Lower lobe of right lung (tissue), 2 donors: Measurements from ENCODE around the gene AUTS2. TPM values are rescaled to one million over a fixed set of nuclear protein-coding genes. Genes with fewer than 3 reads are reported as not detected.

Source experiments
- ATAC-seq, 2 donors: fragments of 200-7000 bp; cut with Tn5 transposase; one replicate each; pipeline ENCODE4 v1.9.1; 2020 to 2022; ENCODE audit warnings: mild to moderate bottlenecking in 2 of 2, moderate library complexity in 2 of 2
- DNase-seq: peaks from one replicate; pipeline ENCODE4 v3.0.0-alpha.2; 2020
- H3K27ac ChIP-seq: fragments of 200-600 bp; one replicate; pipeline ENCODE4 v1.8.0; 2022
- H3K27me3 ChIP-seq: fragments of 200-600 bp; one replicate; pipeline ENCODE4 v1.8.0; 2022; ENCODE audit warnings: low read depth
- H3K36me3 ChIP-seq: fragments of 200-600 bp; one replicate; pipeline ENCODE4 v1.8.0; 2022; ENCODE audit warnings: mild to moderate bottlenecking
- H3K4me1 ChIP-seq: fragments of 200-600 bp; one replicate; pipeline ENCODE4 v1.8.0; 2022
- H3K4me3 ChIP-seq: fragments of 200-600 bp; one replicate; pipeline ENCODE4 v1.8.0; 2022; ENCODE audit warnings: mild to moderate bottlenecking
- H3K9me3 ChIP-seq: fragments of 200-600 bp; one replicate; pipeline ENCODE4 v1.8.0; 2022
- intact Hi-C: fragments of 100-400 bp; cut with DNase I; formaldehyde crosslinking; loops from one replicate; pipeline ENCODE4 v1.11.0; 2022
- total RNA-seq: library from RNA; stranded (reverse); fragmentation: NEBNext Ultra II Directional; extraction: Animal tissue kit (Norgen Biotek cat#: 25700); gene quantifications from one replicate; pipeline ENCODE4 v1.2.1, GENCODE V29; 2021
- TF ChIP-seq, protein P1 (sequence below): fragments of 200-600 bp; IDR thresholded peaks from one replicate; pipeline ENCODE4 v1.8.0; 2022; ENCODE audit warnings: antibody characterized with exemption, mild to moderate bottlenecking
- donor health status: DM: no; HTN: yes; CAD: no; lungs with severe emphysema.

AUTS2 gene
- total RNA-seq, 1 donor from 2014 or later = 45.7 TPM

DNA sequence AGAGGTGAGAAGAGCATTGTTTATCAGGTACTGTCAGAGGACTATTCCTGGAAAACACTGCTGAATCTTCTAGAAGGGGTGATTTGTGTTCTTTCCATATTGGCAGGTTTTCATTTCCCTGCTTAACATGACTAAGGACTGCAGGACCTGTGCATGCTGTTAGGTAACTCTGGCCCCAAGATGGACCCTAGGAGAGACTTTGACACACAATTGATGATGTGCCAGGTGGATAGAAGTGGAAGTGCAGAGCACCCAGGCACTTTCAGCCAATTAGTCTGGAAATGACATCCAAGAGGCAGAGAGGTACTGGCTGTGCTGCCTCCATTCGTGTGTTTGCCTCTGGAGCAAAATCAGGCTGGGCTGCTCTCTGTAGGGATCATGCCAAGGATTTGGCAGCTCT, 1037.4 kb downstream of the AUTS2 start:
- no peaks in the 10 kb centered on the region for H3K36me3 ChIP-seq
- ATAC-seq (no peak), DNase-seq (no peak)
- H3K4me3 ChIP-seq = no peak overlapping the region
- H3K9me3 ChIP-seq = no peaks in the 10 kb centered on the region
- intact Hi-C loops = no loop called here
- H3K27ac ChIP-seq = no peak overlapping the region
- TF ChIP-seq, protein P1, sequence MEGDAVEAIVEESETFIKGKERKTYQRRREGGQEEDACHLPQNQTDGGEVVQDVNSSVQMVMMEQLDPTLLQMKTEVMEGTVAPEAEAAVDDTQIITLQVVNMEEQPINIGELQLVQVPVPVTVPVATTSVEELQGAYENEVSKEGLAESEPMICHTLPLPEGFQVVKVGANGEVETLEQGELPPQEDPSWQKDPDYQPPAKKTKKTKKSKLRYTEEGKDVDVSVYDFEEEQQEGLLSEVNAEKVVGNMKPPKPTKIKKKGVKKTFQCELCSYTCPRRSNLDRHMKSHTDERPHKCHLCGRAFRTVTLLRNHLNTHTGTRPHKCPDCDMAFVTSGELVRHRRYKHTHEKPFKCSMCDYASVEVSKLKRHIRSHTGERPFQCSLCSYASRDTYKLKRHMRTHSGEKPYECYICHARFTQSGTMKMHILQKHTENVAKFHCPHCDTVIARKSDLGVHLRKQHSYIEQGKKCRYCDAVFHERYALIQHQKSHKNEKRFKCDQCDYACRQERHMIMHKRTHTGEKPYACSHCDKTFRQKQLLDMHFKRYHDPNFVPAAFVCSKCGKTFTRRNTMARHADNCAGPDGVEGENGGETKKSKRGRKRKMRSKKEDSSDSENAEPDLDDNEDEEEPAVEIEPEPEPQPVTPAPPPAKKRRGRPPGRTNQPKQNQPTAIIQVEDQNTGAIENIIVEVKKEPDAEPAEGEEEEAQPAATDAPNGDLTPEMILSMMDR = no peak
- no peaks in the 10 kb centered on the region for H3K4me1 ChIP-seq
- H3K27me3 ChIP-seq = no peaks in the 10 kb centered on the region

DNA sequence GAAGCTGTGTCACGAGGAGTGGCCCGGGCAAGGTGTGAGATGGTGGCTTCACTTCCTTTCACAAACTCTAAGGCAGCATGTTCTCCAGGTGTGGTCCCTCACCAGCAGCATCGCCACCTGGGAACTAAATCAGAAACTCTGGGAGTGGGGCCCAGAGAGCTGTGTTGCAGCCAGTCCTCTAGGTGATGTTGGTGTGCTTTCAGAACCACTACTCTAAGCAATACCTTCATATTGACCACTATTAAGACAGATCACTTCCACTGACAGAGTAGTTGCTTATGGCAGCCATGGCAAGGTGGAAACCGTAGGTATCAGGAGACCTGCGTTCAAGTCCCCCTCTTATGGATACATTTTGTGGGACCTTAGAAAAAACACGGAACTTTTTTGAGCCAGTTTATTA, 1037.9 kb downstream of the AUTS2 start:
- H3K36me3 ChIP-seq = no peaks in the 10 kb centered on the region
- ATAC-seq = no peak
- DNase-seq = no peak
- H3K27ac ChIP-seq = no peak overlapping the region
- no peaks in the 10 kb centered on the region for H3K27me3 ChIP-seq
- TF ChIP-seq, protein P1 = no peak
- H3K4me3 ChIP-seq = no peak overlapping the region
- H3K4me1 ChIP-seq = no peaks in the 10 kb centered on the region
- no peaks in the 10 kb centered on the region for H3K9me3 ChIP-seq
- intact Hi-C loops = no loop called here

DNA sequence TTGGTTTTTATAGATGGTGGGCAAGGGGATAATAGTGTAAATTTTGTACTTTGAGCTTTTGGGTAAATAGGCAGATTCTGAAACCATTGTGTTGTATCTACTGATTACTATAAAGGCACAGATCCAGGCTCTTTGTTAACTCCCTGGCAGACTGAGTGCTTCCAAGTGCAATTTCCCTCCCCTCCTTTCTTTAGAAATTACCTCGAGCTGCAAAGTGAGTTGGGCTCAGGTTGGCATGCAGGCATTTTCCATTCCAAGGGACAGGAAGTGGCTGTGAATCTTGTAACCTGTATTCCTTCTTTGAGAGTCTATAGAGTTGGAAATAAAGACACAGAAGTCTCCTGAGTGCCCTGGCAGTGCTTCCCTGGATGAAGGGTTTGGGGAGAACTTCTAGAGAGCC, 1039.5 kb downstream of the AUTS2 start:
- TF ChIP-seq, protein P1 = no peak
- ATAC-seq (no peak), DNase-seq (no peak)
- Histone ChIP-seq H3K27ac (no peak overlapping the region), H3K4me3 (no peak overlapping the region), H3K9me3 (no peaks in the 10 kb centered on the region), H3K36me3 (no peaks in the 10 kb centered on the region), H3K4me1 (no peaks in the 10 kb centered on the region), H3K27me3 (no peaks in the 10 kb centered on the region)
- intact Hi-C loops = no loop called here

DNA sequence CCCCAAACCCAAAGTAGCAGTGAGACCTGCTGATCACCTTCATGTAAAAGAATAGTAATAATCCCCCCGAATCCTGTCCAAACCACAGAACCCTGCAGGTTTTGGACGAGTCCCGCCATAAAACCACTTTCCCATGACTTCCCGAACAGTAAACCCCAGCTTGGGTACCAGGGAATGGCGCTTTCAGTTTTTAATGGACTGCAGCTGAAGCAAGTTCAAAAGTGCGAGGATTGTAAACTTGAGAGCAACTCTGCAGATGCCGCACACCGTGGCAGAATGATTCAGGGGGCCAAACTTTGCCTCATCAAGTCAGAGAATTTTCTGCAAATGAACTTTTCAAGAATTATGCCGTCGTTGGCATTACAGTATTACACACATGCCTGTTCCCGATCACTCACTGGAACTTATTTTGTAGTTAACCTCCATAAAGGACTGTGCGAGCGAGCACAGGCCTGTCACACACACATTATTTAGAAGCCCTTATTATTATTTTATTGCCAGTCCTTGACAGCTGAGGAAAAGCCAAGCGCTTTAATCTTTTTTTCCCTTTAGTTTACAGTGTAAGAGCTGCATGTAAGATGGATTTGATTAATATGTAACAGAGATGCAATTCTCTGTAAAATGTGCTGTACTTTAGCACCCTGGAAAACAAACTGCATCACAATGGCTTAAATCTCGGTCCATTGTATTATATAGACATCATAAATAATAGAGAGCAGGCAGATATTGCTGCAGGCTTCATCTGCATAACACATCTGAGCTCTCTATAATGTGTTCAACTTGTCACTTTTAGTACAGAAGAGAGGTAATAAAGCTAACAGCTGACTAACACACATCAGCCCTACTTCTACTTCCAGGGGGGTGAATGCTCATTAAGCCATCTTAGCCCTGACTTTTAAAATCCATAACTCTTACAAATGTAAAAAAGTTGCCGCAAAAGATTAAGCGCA, 1040.2 kb downstream of the AUTS2 start:
- Histone ChIP-seq H3K4me3 (no peak overlapping the region), H3K9me3 (no peaks in the 10 kb centered on the region), H3K4me1 (no peaks in the 10 kb centered on the region), H3K27me3 (no peaks in the 10 kb centered on the region), H3K27ac (no peak overlapping the region), H3K36me3 (no peaks in the 10 kb centered on the region)
- intact Hi-C loops = no loop called here
- no peak for ATAC-seq
- no peak for DNase-seq
- TF ChIP-seq, protein P1 = no peak

DNA sequence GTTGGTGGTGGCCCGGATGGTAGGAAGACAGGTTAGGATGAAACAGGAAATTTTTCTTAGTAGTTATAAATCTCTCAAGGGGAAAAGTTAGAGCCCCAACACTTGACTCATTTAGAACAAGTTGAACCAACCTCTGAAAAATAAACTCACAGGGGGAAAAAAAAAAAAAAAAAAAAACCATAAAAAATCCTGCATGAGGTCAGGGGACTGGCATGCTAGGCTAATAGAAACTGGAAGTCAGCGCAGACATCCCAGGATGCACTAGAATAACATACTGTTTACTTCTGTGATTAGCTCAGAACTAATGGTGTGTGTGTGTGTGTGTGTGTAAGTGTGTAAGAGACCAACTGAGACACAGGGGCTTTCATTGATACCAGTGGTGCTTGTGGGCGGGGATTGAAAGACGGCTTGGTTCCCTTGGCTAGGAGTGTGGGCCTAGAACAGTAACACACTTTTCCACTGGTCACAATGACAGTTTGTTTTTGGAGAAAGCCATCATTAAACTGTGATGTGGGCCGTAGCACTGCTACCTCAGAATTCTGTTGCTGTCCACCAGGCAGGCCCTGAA, 1042.1 kb downstream of the AUTS2 start:
- Histone ChIP-seq H3K27ac (no peak overlapping the region), H3K9me3 (no peaks in the 10 kb centered on the region), H3K4me3 (no peak overlapping the region), H3K4me1 (no peaks in the 10 kb centered on the region), H3K36me3 (no peaks in the 10 kb centered on the region), H3K27me3 (no peaks in the 10 kb centered on the region)
- intact Hi-C loops = no loop called here
- ATAC-seq = no peak
- no peak for DNase-seq
- TF ChIP-seq, protein P1 = no peak
